SHP77 treated with DMSO at 0.1 percent for 48 hours (cell line): Measurements from ENCODE around the gene CASKIN1.

ENCODE experiments used
- DNase-seq: peaks from one replicate; lab custom pipeline; 2025; lab: John Stamatoyannopoulos, UW

CASKIN1 gene

DNA sequence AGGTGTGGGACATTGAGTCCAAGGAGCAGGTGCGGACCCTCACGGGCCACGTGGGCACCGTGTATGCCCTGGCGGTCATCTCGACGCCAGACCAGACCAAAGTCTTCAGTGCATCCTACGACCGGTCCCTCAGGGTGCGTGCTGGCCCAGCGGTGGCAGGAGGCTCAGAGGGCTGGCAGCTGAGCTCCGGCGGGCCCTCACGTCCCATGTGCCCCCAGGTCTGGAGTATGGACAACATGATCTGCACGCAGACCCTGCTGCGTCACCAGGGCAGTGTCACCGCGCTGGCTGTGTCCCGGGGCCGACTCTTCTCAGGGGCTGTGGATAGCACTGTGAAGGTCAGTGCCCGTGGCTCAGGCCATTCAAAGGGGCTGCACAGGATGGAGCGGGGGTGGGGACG, 20.4 kb downstream of the CASKIN1 start:
- DNase-seq: no peak

- DNase-seq: no peak
Observed at GRCh38 chr16:2175454-2175853, 21.0 kb downstream of the CASKIN1 start.

- DNase-seq: no peak
Observed at GRCh38 chr16:2174396-2175131, 21.8 kb downstream of the CASKIN1 start.

DNA sequence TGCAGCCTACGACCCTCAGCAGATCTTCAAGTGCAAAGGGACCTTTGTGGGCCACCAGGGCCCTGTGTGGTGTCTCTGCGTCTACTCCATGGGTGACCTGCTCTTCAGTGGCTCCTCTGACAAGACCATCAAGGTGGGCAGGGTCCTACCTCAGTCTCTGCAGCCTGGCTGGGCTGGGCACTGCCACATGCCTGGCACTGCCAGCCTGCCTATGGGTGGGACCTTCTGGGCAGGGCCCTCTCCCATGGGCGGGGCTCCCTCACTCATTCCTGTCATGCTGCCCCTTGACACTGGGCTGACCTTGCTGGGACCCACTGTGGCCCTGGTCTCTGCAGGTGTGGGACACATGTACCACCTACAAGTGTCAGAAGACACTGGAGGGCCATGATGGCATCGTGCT, 22.5 kb downstream of the CASKIN1 start:
- no peak for DNase-seq

GRCh38 chr16:2173366-2173765, 23.0 kb downstream of the CASKIN1 start:
- no peak for DNase-seq

DNA sequence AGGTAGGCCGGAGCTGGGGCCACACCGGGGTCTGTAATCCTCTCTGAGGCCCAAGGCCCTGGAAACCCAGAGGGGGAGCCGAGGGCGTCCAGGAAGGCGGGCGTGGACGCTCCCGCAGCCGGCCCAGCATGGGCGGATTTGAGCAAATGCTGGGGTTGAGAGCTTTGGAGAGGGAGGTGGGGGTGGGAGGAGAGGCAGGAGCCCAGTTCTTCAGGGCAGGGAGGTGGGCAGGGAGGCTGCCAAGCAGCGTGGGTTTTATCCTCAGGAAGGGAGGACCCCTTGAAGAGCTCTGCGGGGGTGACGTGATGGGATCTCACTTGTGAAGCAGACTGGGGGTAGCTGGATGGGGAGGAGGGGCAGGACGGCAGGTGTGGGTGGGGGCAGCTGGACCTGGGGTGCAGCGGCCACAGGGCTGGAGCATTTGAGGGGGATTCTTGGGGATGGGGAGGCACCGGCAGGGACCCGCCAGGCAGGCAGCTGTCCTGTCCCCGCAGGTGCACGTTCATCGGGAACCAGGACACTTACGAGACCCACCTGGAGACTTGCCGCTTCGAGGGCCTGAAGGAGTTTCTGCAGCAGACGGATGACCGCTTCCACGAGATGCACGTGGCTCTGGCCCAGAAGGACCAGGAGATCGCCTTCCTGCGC, 23.6 kb downstream of the CASKIN1 start:
- DNase-seq: no peak

GRCh38 chr16:2171601-2172178, 24.7 kb downstream of the CASKIN1 start:
- no peak for DNase-seq

GRCh38 chr16:2170587-2171435, 25.6 kb downstream of the CASKIN1 start:
- DNase-seq: no peak

DNA sequence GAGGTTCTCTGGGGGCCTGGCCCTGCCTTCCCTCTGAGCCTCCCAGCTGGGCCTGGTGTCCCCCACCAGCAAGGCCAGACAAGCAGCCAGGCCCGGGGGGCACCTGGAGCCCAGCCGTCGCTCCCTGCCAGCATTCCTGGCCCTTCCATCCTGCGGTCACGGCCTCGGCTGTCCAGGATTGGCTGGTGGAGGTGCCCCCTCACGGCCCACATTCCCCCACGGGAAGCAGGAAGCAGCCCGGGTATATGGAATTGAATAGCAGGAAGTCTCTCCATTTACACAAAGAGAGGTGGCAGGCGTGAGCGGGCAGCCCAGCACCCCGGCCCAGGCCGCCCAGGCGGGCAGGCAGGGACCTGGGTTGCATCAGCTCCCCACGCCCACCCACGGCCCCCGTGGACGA, 26.3 kb downstream of the CASKIN1 start:
- no peak for DNase-seq

GRCh38 chr16:2167068-2167638, 29.3 kb downstream of the CASKIN1 start:
- DNase-seq: no peak

- DNase-seq: no peak
Observed at GRCh38 chr16:2166263-2167067, 29.9 kb downstream of the CASKIN1 start.

DNA sequence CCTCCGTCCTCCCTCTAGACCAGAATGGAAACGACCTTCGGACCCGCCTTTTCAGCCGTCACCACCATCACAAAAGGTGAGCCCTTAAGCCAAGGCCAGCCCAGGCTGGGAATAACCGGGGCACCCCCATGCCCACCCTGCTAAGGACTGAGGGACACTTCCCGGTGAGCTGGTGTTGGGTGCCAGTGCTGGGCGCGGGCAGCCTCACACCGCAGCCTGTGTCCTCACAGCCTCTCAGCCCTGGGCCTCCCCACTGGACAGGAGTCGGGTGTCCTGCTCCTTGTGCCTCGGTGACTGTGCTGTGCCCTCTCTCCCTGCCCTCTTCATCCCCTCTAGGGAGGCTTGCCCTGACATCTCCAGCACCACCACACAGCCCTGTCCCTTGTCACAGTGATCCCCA, 30.5 kb downstream of the CASKIN1 start:
- DNase-seq: no peak

DNA sequence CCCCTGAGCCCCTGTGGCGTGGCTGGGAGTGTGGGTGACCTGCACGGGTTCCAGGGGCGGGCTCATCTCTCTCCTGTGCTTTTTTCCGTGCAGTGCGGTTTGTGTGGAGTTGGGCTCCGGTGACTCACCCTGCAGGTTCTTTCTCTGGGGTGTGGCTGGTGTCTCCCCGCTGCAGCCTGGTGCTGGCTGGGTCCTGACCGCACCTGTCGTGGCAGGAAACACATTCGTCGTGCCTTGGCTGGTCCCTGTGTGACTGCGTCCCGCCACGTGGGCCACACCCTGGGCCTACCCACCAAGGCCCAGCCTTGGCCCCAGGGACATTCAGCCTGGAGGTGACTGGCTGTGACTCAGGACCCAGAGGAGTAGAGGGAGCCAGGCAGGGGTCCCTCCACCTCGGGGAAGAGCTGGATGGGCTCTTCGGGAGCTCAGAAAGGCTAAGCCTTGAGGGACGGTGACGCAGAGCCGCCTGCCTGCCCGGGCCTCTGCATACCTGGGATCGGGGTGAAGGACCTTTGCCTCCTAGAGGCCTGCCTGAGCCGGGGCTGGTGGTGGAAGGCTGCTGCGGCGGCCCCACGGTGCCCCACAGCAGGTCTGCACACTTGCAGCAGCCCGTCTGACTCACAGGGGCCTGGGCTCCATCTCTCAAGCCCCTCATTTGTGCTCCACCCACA, 33.1 kb downstream of the CASKIN1 start:
- no peak for DNase-seq

GRCh38 chr16:2162676-2163118, 33.7 kb downstream of the CASKIN1 start:
- DNase-seq: no peak

- no peak for DNase-seq
Observed at GRCh38 chr16:2161911-2162310, 34.5 kb downstream of the CASKIN1 start.

DNA sequence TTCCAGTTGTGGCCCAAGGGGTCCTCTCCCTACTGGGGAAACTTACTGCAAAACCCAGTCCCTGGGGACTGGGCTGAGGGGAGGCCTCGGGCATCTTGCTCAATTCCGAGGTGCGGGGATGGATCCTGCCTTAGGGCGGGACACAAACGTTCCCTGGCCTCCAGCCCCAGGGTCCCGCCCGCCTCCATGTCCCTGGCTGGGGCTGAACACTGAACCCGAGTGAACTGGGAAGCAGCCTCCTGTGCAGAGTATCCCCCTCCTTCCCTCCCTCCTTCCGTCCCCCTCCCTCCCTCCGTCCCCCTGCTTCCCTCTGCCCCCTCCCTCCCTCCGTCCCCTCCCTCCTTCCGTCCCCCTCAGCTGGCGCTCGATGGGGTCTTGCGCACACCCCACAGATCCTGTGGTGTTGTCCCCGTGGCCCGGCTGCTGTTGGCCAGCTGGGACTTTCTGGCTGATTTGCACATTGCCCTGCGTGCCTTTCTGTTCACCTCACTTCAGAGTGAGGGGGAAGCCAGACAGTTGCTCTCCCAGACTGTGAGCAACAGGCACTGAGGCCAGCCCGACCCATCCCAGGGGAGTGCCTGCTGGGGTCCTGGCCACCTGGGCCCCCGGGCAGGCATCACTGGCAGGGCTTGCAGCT, 35.4 kb downstream of the CASKIN1 start:
- DNase-seq: no peak

GRCh38 chr16:2159175-2159838, 37.1 kb downstream of the CASKIN1 start:
- no peak for DNase-seq

DNA sequence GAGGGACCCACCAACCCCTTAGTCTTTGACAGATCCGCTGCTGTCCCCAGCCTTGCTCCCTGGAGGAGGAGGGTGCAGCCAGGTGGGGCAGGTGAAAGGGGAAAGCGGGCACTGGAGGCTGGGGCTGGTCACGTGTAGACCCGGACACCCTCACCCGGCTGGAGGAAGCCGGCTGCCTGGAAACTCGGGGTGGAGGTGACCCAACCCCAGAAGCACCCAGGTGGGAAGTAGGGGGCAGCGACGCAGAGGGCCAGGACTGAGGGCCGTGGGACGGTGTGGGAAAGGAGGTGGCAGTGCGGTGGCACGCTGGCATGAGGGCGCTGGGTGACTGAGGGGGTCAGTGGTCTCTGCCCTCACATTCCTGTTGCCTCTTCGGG, 38.2 kb downstream of the CASKIN1 start:
- no peak for DNase-seq

DNA sequence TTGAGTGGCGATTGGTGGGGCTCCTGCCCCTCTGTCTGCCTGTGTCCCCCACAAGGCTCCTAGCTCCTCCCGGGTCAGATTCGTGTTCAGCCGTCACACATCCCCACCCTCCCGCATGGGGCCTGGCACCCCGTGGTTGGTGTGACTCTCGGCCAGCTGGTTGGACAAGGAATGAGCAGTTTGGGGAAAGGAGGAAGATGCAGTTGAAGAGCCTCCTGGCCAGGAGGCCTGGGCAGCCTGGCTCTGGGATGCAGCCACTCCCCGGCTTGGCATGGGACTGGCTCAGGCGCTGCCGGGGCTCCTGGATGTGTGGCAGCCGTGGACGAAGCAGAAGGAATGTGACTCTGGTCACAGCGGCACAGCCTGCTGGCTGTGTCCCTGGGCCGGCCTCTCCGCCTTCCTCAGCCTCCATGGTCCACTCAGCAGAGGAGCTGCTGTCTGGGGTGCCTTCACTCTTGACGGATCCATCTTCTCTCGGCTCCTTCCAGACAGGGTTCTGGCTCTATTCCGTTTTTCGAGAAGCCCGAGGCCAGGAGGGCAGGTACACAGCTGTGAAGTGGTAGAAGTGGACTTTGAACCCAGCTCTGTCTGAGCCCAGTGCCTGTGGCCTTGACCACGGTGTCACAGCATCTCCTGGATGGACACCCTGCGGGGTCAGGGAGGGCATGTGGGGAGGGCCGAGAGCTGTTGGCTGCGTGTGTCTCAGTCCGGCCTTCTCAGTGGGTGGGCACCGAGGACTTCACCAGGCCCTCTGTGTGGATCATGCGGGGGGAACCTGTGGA, 38.7 kb downstream of the CASKIN1 start:
- no peak for DNase-seq
